HG02763 (cell line): Measurements from ENCODE around the gene TREX2.
"Not testable (repeated sequence)": the region's sequence is repeated elsewhere in the genome, so short reads cannot be mapped to it uniquely, and the experiment has no call there.

Experiments
- ATAC-seq: cut with Tn5 transposase; IDR thresholded peaks from one replicate; pipeline ENCODE4 v1.9.1; 2021; ENCODE audit warnings: mild to moderate bottlenecking, moderate library complexity; ENCODE audit not compliant: unreplicated experiment

TREX2 gene

GRCh38 chrX:153410888-153411254, 35.0 kb downstream of the TREX2 start:
- no peak for ATAC-seq

GRCh38 chrX:153410373-153410772, 35.5 kb downstream of the TREX2 start:
- ATAC-seq, result no peak

GRCh38 chrX:153409414-153410101, 36.3 kb downstream of the TREX2 start:
- no peak for ATAC-seq

GRCh38 chrX:153408871-153409351, 36.9 kb downstream of the TREX2 start:
- ATAC-seq, result no peak

GRCh38 chrX:153408221-153408721, 37.6 kb downstream of the TREX2 start:
- ATAC-seq, result no peak

GRCh38 chrX:153407736-153408135, 38.1 kb downstream of the TREX2 start:
- no peak for ATAC-seq

GRCh38 chrX:153406903-153407302, 39.0 kb downstream of the TREX2 start:
- no peak for ATAC-seq

GRCh38 chrX:153406011-153406410, 39.8 kb downstream of the TREX2 start:
- no peak for ATAC-seq

- ATAC-seq, result no peak
Measured at GRCh38 chrX:153405426-153405825, 40.4 kb downstream of the TREX2 start.

GRCh38 chrX:153404333-153404732, 41.5 kb downstream of the TREX2 start:
- ATAC-seq, result not testable (repeated sequence)

- ATAC-seq, result no peak
Measured at GRCh38 chrX:153401133-153401764, 44.6 kb downstream of the TREX2 start, which contains the start of gene PNMA6E. TSS of gene PNMA6E (minus strand) at chrX:153401350. CDS start at chrX:153398849, 2,501 bp downstream.

- no peak for ATAC-seq
Measured at GRCh38 chrX:153400146-153401132, 45.4 kb downstream of the TREX2 start.

- no peak for ATAC-seq
Measured at GRCh38 chrX:153398275-153398960, 47.4 kb downstream of the TREX2 start.

GRCh38 chrX:153397256-153397960, 48.4 kb downstream of the TREX2 start:
- ATAC-seq, result no peak

- ATAC-seq, result no peak
Measured at GRCh38 chrX:153396320-153397195, 49.3 kb downstream of the TREX2 start.

GRCh38 chrX:153395613-153396319, 50.1 kb downstream of the TREX2 start:
- no peak for ATAC-seq

GRCh38 chrX:153394612-153395011, 51.2 kb downstream of the TREX2 start:
- no peak for ATAC-seq
